Astrocyte (in vitro differentiated cells and primary cell): ENCODE results near the gene ZNF627.
"Not testable (repeated sequence)": the region's sequence is repeated elsewhere in the genome, so short reads cannot be mapped to it uniquely, and the experiment has no call there.

Experiments
- EZH2 ChIP-seq: IDR thresholded peaks from 2 replicates; pipeline ENCODE4 v1.6.1; 2012; ENCODE audit warnings: mild to moderate bottlenecking, low read length, inconsistent platforms; ENCODE audit not compliant: insufficient read depth
- TF ChIP-seq, protein P1 (sequence below): IDR thresholded peaks from 2 replicates; pipeline ENCODE4 v1.5.1; 2011; ENCODE audit warnings: low read depth, mild to moderate bottlenecking, inconsistent platforms, low read length, moderate library complexity; ENCODE audit not compliant: insufficient read depth

GRCh38 chr19:11599704-11600103 lies 2.4 kb downstream of the ZNF627 start:
- TF ChIP-seq, protein P1, sequence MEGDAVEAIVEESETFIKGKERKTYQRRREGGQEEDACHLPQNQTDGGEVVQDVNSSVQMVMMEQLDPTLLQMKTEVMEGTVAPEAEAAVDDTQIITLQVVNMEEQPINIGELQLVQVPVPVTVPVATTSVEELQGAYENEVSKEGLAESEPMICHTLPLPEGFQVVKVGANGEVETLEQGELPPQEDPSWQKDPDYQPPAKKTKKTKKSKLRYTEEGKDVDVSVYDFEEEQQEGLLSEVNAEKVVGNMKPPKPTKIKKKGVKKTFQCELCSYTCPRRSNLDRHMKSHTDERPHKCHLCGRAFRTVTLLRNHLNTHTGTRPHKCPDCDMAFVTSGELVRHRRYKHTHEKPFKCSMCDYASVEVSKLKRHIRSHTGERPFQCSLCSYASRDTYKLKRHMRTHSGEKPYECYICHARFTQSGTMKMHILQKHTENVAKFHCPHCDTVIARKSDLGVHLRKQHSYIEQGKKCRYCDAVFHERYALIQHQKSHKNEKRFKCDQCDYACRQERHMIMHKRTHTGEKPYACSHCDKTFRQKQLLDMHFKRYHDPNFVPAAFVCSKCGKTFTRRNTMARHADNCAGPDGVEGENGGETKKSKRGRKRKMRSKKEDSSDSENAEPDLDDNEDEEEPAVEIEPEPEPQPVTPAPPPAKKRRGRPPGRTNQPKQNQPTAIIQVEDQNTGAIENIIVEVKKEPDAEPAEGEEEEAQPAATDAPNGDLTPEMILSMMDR, result not testable (repeated sequence)
- not testable (repeated sequence) for TF ChIP-seq EZH2
